Measurements from ENCODE around the gene TTC39A.

TTC39A gene

GRCh38 chr1:51298322-51298705 lies 32.0 kb downstream of the TTC39A start:
- DNase-seq (ENCODE audit: low read depth in 2 of 2, low spot score in 1 of 2), result no peak

DNA sequence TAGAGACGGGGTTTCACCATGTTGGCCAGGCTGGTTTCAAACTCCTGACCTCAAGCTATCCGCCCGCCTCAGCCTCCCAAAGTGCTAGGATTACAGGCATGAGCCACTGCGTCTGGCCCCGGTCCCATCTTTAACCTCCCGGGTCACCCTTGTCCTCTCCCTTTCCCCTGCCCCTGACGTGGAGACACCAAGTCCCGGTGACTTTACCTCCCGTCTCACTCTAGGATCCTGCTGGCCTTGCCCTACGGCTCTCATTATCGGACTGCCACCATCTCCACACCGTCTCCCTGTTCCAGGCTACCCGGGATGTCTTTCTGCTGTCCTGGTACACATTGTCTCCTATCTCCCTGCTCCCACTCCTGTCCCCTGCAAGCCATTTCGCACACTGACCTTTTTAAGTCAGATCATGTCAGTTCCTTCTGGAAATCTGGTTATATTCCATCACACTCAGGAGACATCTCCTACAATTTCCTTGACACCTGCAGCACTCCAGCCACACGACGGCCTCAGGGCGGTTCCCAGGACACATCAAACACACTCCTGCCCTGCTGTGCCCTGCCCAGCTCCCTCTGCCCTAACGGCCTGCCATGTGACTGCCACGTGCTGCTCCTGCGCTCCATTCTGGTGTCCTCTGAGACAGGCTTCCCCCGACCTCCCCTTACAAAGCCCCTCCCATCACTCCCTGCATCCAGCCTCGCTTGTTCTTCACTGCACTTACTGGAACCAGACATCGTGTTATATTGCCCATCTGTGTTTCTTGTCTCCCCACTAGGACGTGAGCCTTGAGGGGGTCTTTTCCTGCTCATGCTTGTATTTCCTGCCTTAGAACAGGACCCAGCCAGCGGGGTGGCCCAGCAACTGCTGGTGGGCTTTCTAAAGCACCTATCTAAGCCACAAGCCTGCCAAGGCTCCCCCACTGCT lies 32.7 kb downstream of the TTC39A start:
- no peak for DNase-seq (ENCODE audit: low read depth in 2 of 2, low spot score in 1 of 2)

DNA sequence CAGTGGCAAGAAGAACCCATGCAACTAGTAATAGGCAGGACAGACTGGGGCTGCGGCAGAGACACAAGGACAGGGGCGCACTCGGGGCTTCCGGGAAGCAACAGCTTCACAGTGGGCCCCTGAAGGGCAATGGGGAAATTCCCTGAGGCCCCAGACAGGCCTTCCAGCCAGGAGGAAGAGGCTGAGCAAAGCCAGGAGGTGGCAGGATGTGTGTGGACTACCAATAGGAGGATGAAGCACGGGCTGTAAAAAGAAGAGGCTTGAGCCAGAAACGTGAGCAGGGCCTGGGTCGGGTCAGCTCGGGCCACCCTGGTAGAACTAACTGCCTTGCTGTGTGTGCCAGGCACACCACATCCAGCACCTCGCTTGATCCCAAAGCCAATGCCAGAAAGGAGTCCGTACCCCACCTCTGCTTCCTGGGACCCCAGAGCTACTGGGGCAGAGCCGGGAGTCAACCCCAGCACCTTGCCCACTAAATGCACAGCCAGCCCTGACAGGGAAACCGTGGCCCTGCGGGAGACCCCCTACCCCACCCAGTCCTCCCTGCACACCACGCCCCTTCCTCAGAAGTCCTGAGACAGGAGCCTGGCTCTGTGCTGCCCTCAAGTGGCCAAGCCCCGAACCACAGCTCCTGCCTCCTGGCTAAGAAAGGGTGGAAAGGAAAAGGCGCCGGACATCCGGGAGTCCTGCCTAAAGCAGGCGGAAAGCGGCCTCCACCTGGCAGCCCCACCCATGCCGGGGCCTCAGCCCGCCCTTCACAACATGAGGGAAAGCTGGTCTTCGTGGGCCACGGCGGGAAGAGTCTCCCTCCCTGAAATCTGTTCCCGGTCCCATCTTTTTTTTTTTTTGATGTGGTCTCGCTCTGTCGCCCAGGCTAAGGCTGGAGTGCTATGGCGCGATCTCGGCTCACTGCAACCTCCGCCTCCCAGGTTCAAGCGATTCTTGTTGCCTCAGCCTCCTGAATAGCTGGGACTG lies 33.7 kb downstream of the TTC39A start:
- DNase-seq (ENCODE audit: low read depth in 2 of 2, low spot score in 1 of 2), result peak; percentile 22 to 31

- DNase-seq (ENCODE audit: low read depth in 2 of 2, low spot score in 1 of 2), result no peak
Observed at GRCh38 chr1:51295926-51296325, 34.4 kb downstream of the TTC39A start.

DNA sequence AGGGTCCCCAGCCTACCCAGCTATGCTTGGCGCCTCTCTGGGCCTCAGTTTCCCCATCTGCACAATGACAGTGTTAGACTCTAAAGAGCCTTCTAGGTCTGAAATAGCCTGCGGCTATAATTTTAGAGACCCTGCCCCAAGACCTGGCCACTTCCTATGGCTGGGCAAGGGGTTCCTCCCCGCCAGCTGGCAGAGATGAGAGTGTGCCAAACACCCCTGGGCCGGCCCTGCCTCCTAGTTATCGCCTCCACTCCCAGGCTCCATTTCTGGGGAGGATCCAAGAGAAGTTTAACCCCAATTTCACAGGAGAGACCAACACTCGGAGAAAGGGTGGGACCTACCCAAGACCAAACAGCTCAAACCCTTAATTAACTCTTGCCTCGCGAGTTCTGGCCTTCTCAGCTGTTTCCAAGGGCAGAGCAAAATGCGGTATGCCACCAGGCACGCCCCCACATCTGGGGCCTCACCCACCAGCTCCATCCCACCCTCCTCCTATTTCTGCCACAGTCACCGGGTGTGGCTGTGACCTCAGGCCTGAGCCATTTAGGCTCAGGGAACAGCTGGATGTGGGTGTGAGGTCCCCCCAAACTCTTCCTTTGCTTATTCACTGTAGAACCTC lies 35.7 kb downstream of the TTC39A start:
- no peak for DNase-seq (ENCODE audit: low read depth in 2 of 2, low spot score in 1 of 2)

- DNase-seq (ENCODE audit: low read depth in 2 of 2, low spot score in 1 of 2), result no peak
Observed at GRCh38 chr1:51293898-51294515, 36.4 kb downstream of the TTC39A start.

- no peak for DNase-seq (ENCODE audit: low read depth in 2 of 2, low spot score in 1 of 2)
Observed at GRCh38 chr1:51290489-51290847, 39.9 kb downstream of the TTC39A start.

DNA sequence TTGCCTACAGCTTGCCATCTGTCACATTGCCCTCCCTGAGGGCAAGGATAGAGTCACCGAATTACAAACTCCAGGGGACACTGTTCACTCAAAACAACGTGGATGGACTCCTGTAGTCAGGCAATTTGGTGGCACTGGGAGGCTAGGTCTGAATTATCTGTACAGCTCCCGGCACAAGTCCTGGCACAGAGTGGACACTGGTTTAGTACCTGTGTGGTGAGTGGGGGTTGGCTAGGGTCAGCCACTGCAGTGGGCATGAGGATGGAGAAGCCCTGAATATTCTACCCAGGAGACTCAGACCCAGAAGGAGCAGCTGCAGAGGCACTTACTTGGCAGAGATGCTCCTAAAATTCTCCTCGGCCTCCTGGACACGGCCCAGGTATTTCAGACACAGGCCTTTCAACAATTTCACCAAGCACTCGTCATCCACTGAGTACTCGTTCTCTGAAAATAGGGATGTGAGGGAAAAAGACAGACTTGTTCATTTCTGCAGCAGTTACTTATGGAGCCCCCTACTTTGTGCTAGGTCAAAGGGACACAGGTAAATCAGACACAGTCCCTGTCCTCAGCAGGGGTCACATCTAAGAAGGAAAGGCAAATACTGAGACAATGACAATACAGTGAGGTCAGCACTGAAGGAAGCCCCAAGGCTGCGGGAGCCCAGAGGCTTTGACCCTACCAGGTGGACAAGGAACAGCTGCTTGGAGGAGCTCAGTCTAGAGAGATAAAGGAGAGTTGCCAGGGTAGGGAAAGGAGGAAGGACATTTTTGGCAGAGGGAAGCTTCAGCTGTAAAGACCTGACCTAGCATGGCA lies 40.5 kb downstream of the TTC39A start:
- no peak for DNase-seq (ENCODE audit: low read depth in 2 of 2, low spot score in 1 of 2)

DNA sequence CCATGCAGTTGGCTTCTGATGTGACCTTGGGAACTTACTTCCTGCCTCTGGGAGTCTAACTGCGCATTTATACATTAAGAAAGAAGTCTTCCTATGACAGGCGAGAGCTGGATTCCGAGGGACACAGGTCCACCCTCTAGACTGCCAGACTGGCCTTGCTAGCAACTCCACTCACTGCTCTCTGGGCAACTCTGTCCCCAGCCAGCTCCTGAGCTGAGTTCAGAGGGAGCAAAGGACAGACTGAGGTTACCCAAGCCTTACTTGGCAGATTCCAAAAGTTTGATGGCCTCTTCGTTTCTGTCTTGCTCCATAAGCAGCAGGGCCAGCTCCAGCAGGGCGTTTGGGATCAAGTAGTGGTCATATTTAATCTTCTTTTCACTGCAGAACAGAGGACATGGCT lies 41.8 kb downstream of the TTC39A start:
- DNase-seq (ENCODE audit: low read depth in 2 of 2, low spot score in 1 of 2), result no peak

- DNase-seq (ENCODE audit: low read depth in 2 of 2, low spot score in 1 of 2), result no peak
Observed at GRCh38 chr1:51287966-51288365, 42.4 kb downstream of the TTC39A start.

DNA sequence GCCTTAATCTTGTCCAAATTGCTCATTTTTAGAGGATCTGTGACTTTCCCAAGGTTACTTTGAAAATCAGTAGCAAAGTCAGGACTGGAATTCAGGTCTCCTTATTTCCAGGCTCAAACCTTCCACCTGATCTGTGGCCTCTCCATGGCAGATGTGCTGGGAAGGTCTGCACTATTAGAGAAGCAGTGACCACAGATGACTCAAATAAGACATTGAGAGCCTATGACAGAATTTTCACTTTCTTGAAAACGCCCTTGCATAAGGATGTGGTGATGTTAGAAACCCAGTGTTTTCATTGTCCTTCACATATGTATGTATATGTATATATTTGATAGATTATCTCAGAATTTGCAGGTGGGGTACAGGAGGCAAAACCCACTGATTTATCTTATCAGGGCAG lies 45.3 kb downstream of the TTC39A start:
- DNase-seq (ENCODE audit: low read depth in 2 of 2, low spot score in 1 of 2), result no peak

DNA sequence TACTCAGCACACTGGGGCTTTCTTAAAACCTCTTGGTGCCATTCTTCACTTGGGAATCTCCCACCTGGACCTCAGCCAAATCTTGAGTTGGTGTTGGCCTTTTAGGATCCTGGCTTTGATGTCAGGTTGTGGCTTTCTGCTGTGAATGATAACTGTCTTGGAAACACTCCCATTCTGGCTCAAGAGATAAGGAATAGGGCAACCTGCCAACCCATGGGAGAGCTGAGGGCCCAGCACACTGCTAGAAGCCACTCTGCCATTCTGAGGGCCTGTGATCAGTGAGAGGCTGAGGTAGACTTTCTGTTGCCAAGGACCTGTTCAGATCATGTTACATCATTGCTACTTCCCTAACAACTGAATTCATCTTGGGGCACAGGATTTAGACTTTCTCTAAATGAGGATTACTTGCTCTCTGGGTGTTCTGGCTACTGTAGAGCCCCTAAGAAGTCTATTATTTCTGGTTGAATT lies 45.8 kb downstream of the TTC39A start:
- no peak for DNase-seq (ENCODE audit: low read depth in 2 of 2, low spot score in 1 of 2)

- DNase-seq (ENCODE audit: low read depth in 2 of 2, low spot score in 1 of 2), result no peak
Observed at GRCh38 chr1:51283979-51284378, 46.4 kb downstream of the TTC39A start.

DNA sequence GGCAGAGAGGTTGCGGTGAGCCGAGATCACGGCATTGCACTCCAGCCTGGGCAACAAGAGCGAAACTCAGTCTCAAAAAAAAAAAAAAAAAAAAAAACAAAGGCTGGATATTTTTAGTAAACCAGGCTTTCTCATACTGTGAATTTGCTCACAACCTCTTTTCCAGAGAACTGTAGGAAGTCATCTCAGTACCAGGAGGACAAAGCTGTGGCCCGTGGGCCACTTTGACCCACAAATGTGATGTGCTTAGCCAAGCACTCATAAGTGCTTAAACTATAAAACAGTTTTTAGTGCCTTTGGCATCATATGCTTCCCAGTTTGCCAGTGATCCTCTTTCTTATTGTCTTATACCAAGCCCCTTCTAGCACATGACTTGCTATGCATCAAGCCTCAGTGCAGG lies 47.8 kb downstream of the TTC39A start:
- DNase-seq (ENCODE audit: low read depth in 2 of 2, low spot score in 1 of 2), result no peak

- DNase-seq (ENCODE audit: low read depth in 2 of 2, low spot score in 1 of 2), result no peak
Observed at GRCh38 chr1:51281807-51282206, 48.6 kb downstream of the TTC39A start.

GRCh38 chr1:51280321-51280978 lies 49.9 kb downstream of the TTC39A start:
- no peak for DNase-seq (ENCODE audit: low read depth in 2 of 2, low spot score in 1 of 2)

DNA sequence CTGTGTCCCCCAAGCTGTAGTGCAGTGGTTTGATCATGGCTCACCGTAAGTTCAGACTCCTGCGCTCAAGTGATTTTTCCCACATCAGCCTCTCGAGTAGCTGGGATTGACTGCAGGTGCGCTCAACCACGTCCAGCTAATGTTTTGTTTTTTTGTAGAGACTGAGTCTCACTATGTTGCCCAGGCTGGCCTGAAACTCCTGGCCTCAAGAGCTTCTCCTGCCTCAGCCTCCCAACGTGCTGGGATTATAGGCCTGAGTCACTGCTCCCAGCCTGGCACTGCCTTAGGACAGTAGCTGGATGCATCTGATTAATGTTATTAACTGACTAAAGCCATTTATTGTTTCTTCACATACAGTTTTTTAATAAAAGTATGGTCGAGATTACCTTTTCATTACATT lies 54.1 kb downstream of the TTC39A start:
- DNase-seq (ENCODE audit: low read depth in 2 of 2, low spot score in 1 of 2), result no peak

GRCh38 chr1:51274676-51275075 lies 55.7 kb downstream of the TTC39A start:
- no peak for DNase-seq (ENCODE audit: low read depth in 2 of 2, low spot score in 1 of 2)

DNA sequence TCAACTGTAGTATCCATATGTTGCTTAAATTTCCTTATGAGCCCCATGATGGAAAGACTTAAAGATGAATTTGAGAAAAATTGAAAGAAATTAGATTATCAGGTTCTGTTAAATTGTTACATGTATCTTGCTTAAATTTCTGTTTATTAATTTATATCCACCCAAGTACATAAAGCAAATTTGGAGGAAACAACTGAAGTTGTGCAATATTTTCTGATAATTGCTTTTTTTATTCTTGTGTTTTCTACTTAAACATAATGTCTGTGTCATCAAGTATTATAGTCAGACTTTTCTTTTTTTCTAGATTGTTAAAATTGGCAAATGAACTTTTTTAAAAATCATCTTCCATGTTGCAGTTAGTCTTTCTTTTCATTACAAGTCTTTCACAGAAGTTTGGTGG lies 57.4 kb downstream of the TTC39A start:
- no peak for DNase-seq (ENCODE audit: low read depth in 2 of 2, low spot score in 1 of 2)

GRCh38 chr1:51270751-51271150 lies 59.6 kb downstream of the TTC39A start:
- DNase-seq (ENCODE audit: low read depth in 2 of 2, low spot score in 1 of 2), result no peak
